HepG2 (cell line): ENCODE results near the gene PIGV. TPM values are rescaled to one million over a fixed set of nuclear protein-coding genes. Genes with fewer than 3 reads are reported as not detected.
A peak's percentile ranks its signal among the peaks of the same experiment; 100 is the strongest.

Source experiments
- CCDC6 ChIP-seq: sonication (generic); formaldehyde crosslinking; IDR thresholded peaks from 2 replicates; pipeline ENCODE4 v1.8.1; 2022; ENCODE audit warnings: mild to moderate bottlenecking, missing genetic modification reagents, moderate library complexity
- DMAP1 ChIP-seq: IDR thresholded peaks from 2 replicates; pipeline ENCODE4 v1.6.1; 2016
- HNF4G ChIP-seq, 2 experiments: sonication (generic) in 1 of 2; formaldehyde crosslinking in 1 of 2; IDR thresholded peaks; 2 replicates each; pipeline versions ENCODE4 v1.4.0 to v1.6.1; 2011 to 2020; ENCODE audit warnings: borderline replicate concordance in 2 of 2, low read depth in 2 of 2, mild to moderate bottlenecking in 2 of 2, low read length in 1 of 2, missing genetic modification reagents in 1 of 2, moderate library complexity in 1 of 2
- JUNB ChIP-seq: sonication (generic); formaldehyde crosslinking; IDR thresholded peaks from 2 replicates; pipeline ENCODE4 v1.8.0; 2022; ENCODE audit warnings: missing genetic modification reagents, mild to moderate bottlenecking, borderline replicate concordance
- KAT7 ChIP-seq: IDR thresholded peaks from 2 replicates; pipeline ENCODE4 v1.6.1; 2018; ENCODE audit warnings: borderline replicate concordance, missing compliant biosample characterization
- MBD4 ChIP-seq: IDR thresholded peaks from 2 replicates; pipeline ENCODE4 v1.6.1; 2012; ENCODE audit warnings: low read length, inconsistent platforms, borderline replicate concordance
- SMYD3 ChIP-seq: sonication (generic); formaldehyde crosslinking; IDR thresholded peaks from 2 replicates; pipeline ENCODE4 v1.8.1; 2023; ENCODE audit warnings: mild to moderate bottlenecking, missing genetic modification reagents
- STAG1 ChIP-seq: sonication (generic); formaldehyde crosslinking; IDR thresholded peaks from 2 replicates; pipeline ENCODE4 v1.4.0; 2020; ENCODE audit warnings: missing genetic modification reagents
- ZBTB20 ChIP-seq: sonication (generic); formaldehyde crosslinking; IDR thresholded peaks from 2 replicates; pipeline ENCODE4 v1.8.1; 2023; ENCODE audit warnings: missing genetic modification reagents, low read depth, mild to moderate bottlenecking, borderline replicate concordance
- ZFP90 ChIP-seq: sonication (generic); formaldehyde crosslinking; IDR thresholded peaks from 2 replicates; pipeline ENCODE4 v1.8.0; 2022; ENCODE audit warnings: missing genetic modification reagents, mild to moderate bottlenecking, inconsistent platforms, borderline replicate concordance
- ZFX ChIP-seq: sonication (generic); formaldehyde crosslinking; IDR thresholded peaks from 2 replicates; pipeline ENCODE4 v1.4.0; 2020; ENCODE audit warnings: mild to moderate bottlenecking, low read depth, missing genetic modification reagents, moderate library complexity
- ZNF12 ChIP-seq: sonication (generic); formaldehyde crosslinking; IDR thresholded peaks from 2 replicates; pipeline ENCODE4 v1.5.0; 2020; ENCODE audit warnings: missing genetic modification reagents
- ZNF552 ChIP-seq: sonication (generic); formaldehyde crosslinking; IDR thresholded peaks from 2 replicates; pipeline ENCODE4 v1.9.0; 2022; ENCODE audit warnings: missing genetic modification reagents, mild to moderate bottlenecking, borderline replicate concordance
- ZNF703 ChIP-seq: sonication (generic); formaldehyde crosslinking; IDR thresholded peaks from 2 replicates; pipeline ENCODE4 v1.5.1; 2020; ENCODE audit warnings: missing genetic modification reagents, mild to moderate bottlenecking, moderate library complexity, borderline replicate concordance
- ZNF775 ChIP-seq: sonication (generic); formaldehyde crosslinking; IDR thresholded peaks from 2 replicates; pipeline ENCODE4 v1.4.0; 2020; ENCODE audit warnings: missing genetic modification reagents, mild to moderate bottlenecking, moderate library complexity, borderline replicate concordance
- polyA plus RNA-seq, 8 experiments: library from polyadenylated mRNA; depleted of rRNA in 3 of 8; stranded (reverse) in 7 of 8; unstranded in 1 of 8; fragments of >200 nt; fragmentation: Illumina TruSeq in 4 of 8; extraction: Trizol in 4 of 8; gene quantifications; 2 replicates each; pipeline versions ENCODE4 v1.2.1 to v1.2.3, GENCODE V29; 2011 to 2016; ENCODE audit warnings: low read depth in 4 of 8, missing spikeins in 1 of 8, mixed read lengths in 1 of 8; ENCODE audit not compliant: insufficient read depth in 1 of 8
- total RNA-seq, 5 experiments: library from RNA; depleted of rRNA; stranded (reverse); fragments of >200 nt; fragmentation: Illumina TruSeq; extraction: Trizol; gene quantifications; 2 replicates each; pipeline ENCODE4 v1.2.3, GENCODE V29; 2016; ENCODE audit warnings: low read depth in 1 of 5
- TF ChIP-seq, protein P1 (sequence below): sonication (generic); formaldehyde crosslinking; IDR thresholded peaks from 2 replicates; pipeline ENCODE4 v1.4.0; 2020; ENCODE audit warnings: low read depth, mild to moderate bottlenecking, missing genetic modification reagents
- TF ChIP-seq, protein P2 (sequence below): sonication (generic); formaldehyde crosslinking; IDR thresholded peaks from 2 replicates; pipeline ENCODE4 v1.9.0; 2022; ENCODE audit warnings: missing genetic modification reagents, mild to moderate bottlenecking, borderline replicate concordance
- TF ChIP-seq, protein P3 (sequence below): sonication (generic); formaldehyde crosslinking; IDR thresholded peaks from 2 replicates; pipeline ENCODE4 v1.4.0; 2020; ENCODE audit warnings: mild to moderate bottlenecking, missing genetic modification reagents

The PIGV gene
- total and polyA plus RNA-seq, 2 of the 13 experiments (the other 11 are each of a cell fraction or from before 2014, with no cell fraction given) = 13.5 to 22.7 TPM

DNA sequence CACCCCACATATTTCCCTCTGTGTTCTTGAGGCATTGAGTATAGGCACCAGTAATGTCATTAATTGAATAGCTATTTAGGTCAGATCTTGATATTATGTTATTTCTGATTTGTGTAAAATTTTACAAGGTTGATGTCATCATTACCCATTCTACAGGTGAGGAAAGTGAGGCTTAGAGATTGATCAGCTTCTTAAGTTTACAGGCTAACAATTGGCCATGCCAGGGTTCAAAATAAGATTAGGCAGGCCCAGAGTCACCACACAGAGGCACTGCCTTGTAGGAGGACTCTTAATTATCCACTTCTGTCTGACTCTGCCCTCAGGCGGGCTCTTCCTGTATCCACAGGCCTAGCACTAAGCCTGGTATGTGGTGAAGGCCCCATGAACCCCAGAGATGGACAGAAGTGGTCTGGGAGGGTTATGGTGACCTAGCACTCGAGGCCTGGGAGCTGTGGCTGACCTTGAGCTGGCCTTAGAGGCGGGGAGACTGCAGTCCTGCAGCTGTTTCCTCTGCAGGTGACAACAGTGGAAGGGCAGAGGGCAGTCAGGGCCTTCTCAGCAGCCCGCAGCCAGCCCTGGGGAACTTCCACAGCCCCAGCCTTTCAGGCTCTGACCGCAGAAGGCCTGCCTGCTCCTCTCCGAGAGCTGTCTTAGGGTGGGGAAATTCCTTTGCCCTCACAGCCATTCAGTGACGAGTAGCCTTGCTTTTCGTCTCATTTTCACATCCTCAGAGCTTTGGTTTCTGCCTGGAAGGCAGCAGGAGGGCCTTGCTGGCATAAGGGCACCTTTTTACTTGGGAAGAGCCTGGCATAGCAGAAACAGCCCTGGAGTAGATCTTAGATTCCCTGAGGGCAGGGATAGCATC is 51.0 kb downstream of the PIGV start (continued):
- TF ChIP-seq ZNF552 = no peak
- no peak for TF ChIP-seq ZNF703 (CRISPR knock-in tag)
- TF ChIP-seq, protein P1, sequence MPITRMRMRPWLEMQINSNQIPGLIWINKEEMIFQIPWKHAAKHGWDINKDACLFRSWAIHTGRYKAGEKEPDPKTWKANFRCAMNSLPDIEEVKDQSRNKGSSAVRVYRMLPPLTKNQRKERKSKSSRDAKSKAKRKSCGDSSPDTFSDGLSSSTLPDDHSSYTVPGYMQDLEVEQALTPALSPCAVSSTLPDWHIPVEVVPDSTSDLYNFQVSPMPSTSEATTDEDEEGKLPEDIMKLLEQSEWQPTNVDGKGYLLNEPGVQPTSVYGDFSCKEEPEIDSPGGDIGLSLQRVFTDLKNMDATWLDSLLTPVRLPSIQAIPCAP (CRISPR knock-in tag) = no peak
- peak; percentile 22; the same call in 1 of the 2 replicates for TF ChIP-seq STAG1 (CRISPR knock-in tag)
- no peak for TF ChIP-seq ZNF775
- TF ChIP-seq JUNB (CRISPR knock-in tag) = no peak
- TF ChIP-seq, protein P2, sequence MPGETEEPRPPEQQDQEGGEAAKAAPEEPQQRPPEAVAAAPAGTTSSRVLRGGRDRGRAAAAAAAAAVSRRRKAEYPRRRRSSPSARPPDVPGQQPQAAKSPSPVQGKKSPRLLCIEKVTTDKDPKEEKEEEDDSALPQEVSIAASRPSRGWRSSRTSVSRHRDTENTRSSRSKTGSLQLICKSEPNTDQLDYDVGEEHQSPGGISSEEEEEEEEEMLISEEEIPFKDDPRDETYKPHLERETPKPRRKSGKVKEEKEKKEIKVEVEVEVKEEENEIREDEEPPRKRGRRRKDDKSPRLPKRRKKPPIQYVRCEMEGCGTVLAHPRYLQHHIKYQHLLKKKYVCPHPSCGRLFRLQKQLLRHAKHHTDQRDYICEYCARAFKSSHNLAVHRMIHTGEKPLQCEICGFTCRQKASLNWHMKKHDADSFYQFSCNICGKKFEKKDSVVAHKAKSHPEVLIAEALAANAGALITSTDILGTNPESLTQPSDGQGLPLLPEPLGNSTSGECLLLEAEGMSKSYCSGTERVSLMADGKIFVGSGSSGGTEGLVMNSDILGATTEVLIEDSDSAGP (CRISPR knock-in tag) = peak; percentile 23; the same call in 1 of the 2 replicates
- no peak for TF ChIP-seq MBD4
- TF ChIP-seq HNF4G (IDR thresholded peaks at IDR 0.05; ENCODE audit: borderline replicate concordance, low read depth, low read length) = peak; percentile 30; the same call in 1 of the 2 replicates
- TF ChIP-seq HNF4G (CRISPR knock-in tag; IDR thresholded peaks at IDR 0.05; ENCODE audit: borderline replicate concordance, low read depth) = peak; percentile 46; the same call in 1 of the 2 replicates
- TF ChIP-seq, protein P3, sequence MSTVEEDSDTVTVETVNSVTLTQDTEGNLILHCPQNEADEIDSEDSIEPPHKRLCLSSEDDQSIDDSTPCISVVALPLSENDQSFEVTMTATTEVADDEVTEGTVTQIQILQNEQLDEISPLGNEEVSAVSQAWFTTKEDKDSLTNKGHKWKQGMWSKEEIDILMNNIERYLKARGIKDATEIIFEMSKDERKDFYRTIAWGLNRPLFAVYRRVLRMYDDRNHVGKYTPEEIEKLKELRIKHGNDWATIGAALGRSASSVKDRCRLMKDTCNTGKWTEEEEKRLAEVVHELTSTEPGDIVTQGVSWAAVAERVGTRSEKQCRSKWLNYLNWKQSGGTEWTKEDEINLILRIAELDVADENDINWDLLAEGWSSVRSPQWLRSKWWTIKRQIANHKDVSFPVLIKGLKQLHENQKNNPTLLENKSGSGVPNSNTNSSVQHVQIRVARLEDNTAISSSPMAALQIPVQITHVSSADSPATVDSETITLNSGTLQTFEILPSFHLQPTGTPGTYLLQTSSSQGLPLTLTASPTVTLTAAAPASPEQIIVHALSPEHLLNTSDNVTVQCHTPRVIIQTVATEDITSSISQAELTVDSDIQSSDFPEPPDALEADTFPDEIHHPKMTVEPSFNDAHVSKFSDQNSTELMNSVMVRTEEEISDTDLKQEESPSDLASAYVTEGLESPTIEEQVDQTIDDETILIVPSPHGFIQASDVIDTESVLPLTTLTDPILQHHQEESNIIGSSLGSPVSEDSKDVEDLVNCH (CRISPR knock-in tag) = no peak
- peak; percentile 47; the same call in 1 of the 2 replicates for TF ChIP-seq DMAP1 (CRISPR knock-in tag)
- no peak for TF ChIP-seq ZFP90 (CRISPR knock-in tag)
- peak; percentile 92 for TF ChIP-seq ZFX (CRISPR knock-in tag)
- TF ChIP-seq ZBTB20 (CRISPR knock-in tag) = no peak
- 0 out of 2 replicates have a peak, but pooled peaks have one; percentile 40 for TF ChIP-seq KAT7 (CRISPR knock-in tag)
- no peak for TF ChIP-seq SMYD3 (CRISPR knock-in tag)
- no peak for TF ChIP-seq CCDC6
- TF ChIP-seq ZNF12 = peak; percentile 30; the same call in 1 of the 2 replicates
